Heart left ventricle (tissue), 16 donors: ENCODE results near the gene PNKP. TPM values are rescaled to one million over a fixed set of nuclear protein-coding genes. Genes with fewer than 3 reads are reported as not detected.

Source experiments
- ATAC-seq, 4 donors: fragments of 200-7000 bp; cut with Tn5 transposase; one replicate each; pipeline ENCODE4 v1.9.1; 2020 to 2022; ENCODE audit warnings: moderate library complexity in 4 of 4, mild to moderate bottlenecking in 3 of 4, moderate number of reproducible peaks in 1 of 4
- DNase-seq, 5 donors: peaks; one replicate each; pipeline ENCODE4 v3.0.0-alpha.2; 2020
- H3K27ac ChIP-seq, 12 donors: fragments of 200-600 bp; sonication (generic) in 4 of 12; one replicate each; pipeline versions ENCODE4 v1.5.0 to v1.8.0; 2016 to 2022; ENCODE audit warnings: mild to moderate bottlenecking in 2 of 12
- H3K27me3 ChIP-seq, 9 donors: fragments of 200-600 bp; sonication (generic) in 2 of 9; one replicate each; pipeline versions ENCODE4 v1.5.1 to v1.8.0; 2016 to 2022; ENCODE audit warnings: mild to moderate bottlenecking in 3 of 9
- H3K36me3 ChIP-seq, 9 donors: fragments of 200-600 bp; sonication (generic) in 2 of 9; one replicate each; pipeline versions ENCODE4 v1.5.0 to v1.8.0; 2018 to 2022; ENCODE audit warnings: mild to moderate bottlenecking in 2 of 9
- H3K4me1 ChIP-seq, 12 donors: fragments of 200-600 bp; sonication (generic) in 4 of 12; one replicate each; pipeline versions ENCODE4 v1.5.0 to v1.8.0; 2016 to 2022; ENCODE audit warnings: mild to moderate bottlenecking in 3 of 12
- H3K4me3 ChIP-seq, 12 donors: fragments of 200-600 bp; sonication (generic) in 4 of 12; one replicate each; pipeline versions ENCODE4 v1.5.0 to v1.8.0; 2017 to 2022; ENCODE audit warnings: mild to moderate bottlenecking in 9 of 12, moderate library complexity in 4 of 12
- H3K9me3 ChIP-seq, 12 donors: fragments of 200-600 bp; sonication (generic) in 4 of 12; one replicate each; pipeline versions ENCODE4 v1.5.0 to v1.8.0; 2016 to 2022; ENCODE audit warnings: mild to moderate bottlenecking in 1 of 12
- POLR2A ChIP-seq, 2 donors: fragments of 450-650 bp; IDR thresholded peaks; one replicate each; pipeline ENCODE4 v1.6.1; 2017; ENCODE audit warnings: antibody characterized with exemption in 2 of 2, mild to moderate bottlenecking in 2 of 2, moderate library complexity in 2 of 2
- WGBS, 4 donors: extraction: QIAGEN DNeasy Blood & Tissue Kit in 2 of 4; methylation state at CpG; one replicate each; pipeline versions ENCODE4 v1.1.5 to v1.1.7; 2013 to 2018; 5-methylcytosine and 5-hydroxymethylcytosine counted together
- intact Hi-C, 10 donors: fragments of 100-400 bp; cut with DNase I; formaldehyde crosslinking; loops; one replicate each; pipeline versions ENCODE4 v1.11.1 to v1.14.2; 2022
- polyA plus RNA-seq, 2 donors: library from polyadenylated mRNA; stranded (reverse); fragments of 200-250 nt; gene quantifications; one replicate each; pipeline ENCODE4 v1.2.3, GENCODE V29; 2013
- total RNA-seq, 9 donors: library from RNA; depleted of rRNA in 2 of 9; stranded (reverse); fragments of >200 nt in 2 of 9; fragmentation: NEBNext Ultra II Directional in 3 of 9; extraction: Animal tissue kit (Norgen Biotek cat#: 25700) in 3 of 9; gene quantifications; one replicate each; pipeline versions ENCODE4 v1.1.0 to v1.2.4, GENCODE V29; 2016 to 2023
- TF ChIP-seq, protein P1 (sequence below), 12 donors: fragments of 200-600 bp; sonication (generic) in 4 of 12; IDR thresholded peaks; one replicate each; pipeline versions ENCODE4 v1.5.0 to v1.8.0; 2018 to 2022; ENCODE audit warnings: antibody characterized with exemption in 12 of 12, mild to moderate bottlenecking in 5 of 12
- donor health status: ischemic (EF 13 %, LVEDD 7.1; RV severe dilation, severe dysfunction).
- donor health status: healthy with polysubstance abuse.
- donor health status: DM: no; HTN: yes; CAD: no.
- donor health status: DM: no; HTN: no; CAD: no.
- donor health status: ischemic (EF 25% LVEDD 6.9; RV normal size, moderate dysfunction).
- donor health status: ischemic (EF 25% LVEDD 5.7; RV mildly dilated, moderate dysfunction).
- donor health status: healthy.
- donor health status: DM: yes; HTN: yes; CAD: no.
- donor health status: ischemic (EF 35%, LVEDD 5.7; RV mildly dilated, moderate dysfunction).
- donor health status: nonischemic (EF 11% LVEDD 7.7; RV severe dilation, severe dysfunction).
- donor health status: DM: yes; HTN: yes; CAD: no.
- donor health status: PGD.
- donor health status: ischemic (EF 29% LVEDD 5.4; RV normal size, mild dysfunction).
- donor health status: nonischemic (EF 23%, LVEDD 6.1; RV moderate dilation, normal function).

The PNKP gene
- total and polyA plus RNA-seq, 11 donors, result 26.6 to 57.0 (median 36.8) TPM

DNA sequence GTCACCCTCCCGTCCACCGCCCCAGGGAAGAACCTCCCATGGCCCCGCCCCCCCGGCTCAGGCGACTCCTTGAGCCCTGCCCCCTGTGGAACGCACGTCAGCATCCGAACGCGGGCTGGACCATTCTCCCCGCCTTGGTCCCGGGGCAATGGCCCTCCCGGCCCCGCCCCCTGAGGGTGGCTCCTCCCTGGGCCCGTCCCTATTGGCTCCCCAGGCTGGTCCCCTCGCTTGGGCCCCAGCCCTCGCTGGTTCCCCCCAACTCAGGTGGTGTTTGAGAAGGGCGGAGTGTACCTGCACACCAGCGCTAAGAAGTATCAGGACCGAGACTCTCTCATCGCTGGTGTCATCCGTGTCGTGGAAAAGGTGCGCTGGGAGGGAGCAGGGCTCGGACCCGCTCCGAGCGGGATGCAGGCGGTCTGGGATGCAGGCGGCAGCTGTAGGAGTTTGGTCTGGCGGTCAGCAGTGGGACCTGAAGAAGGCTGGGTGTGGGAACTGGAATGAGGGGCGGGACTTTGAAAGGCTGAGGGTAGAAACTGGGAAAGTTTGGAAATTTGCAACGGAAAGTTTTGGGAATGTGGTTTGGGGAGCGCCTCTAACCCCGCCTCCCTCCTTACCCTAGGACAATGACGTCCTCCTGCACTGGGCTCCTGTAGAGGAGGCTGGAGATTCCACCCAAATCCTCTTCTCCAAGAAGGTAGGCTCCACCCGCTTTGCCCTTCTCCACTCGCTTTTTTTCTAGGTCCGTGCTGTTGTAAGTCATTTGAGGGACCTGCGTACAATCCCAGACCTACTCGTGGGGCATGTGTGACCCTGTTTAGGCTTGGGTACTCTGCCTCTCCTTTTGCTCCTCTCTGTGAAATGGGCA is 10.7 kb upstream of the PNKP start:
- 9 to 14% (median 10%) methylated on average over 27 to 41 of the region's 41 CpGs for WGBS, 4 donors
- H3K9me3 ChIP-seq, result no peaks in the 10 kb centered on the region
- H3K4me1 ChIP-seq, result peaks cover 0 to 28% (median 19%) of the 10 kb centered on the region in 12 donors
- no peaks in the 10 kb centered on the region for H3K27me3 ChIP-seq
- TF ChIP-seq POLR2A (IDR thresholded peaks at IDR 0.05), result no peak
- TF ChIP-seq, protein P1, sequence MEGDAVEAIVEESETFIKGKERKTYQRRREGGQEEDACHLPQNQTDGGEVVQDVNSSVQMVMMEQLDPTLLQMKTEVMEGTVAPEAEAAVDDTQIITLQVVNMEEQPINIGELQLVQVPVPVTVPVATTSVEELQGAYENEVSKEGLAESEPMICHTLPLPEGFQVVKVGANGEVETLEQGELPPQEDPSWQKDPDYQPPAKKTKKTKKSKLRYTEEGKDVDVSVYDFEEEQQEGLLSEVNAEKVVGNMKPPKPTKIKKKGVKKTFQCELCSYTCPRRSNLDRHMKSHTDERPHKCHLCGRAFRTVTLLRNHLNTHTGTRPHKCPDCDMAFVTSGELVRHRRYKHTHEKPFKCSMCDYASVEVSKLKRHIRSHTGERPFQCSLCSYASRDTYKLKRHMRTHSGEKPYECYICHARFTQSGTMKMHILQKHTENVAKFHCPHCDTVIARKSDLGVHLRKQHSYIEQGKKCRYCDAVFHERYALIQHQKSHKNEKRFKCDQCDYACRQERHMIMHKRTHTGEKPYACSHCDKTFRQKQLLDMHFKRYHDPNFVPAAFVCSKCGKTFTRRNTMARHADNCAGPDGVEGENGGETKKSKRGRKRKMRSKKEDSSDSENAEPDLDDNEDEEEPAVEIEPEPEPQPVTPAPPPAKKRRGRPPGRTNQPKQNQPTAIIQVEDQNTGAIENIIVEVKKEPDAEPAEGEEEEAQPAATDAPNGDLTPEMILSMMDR (IDR thresholded peaks at IDR 0.05), result no peak
- intact Hi-C loops, result loop anchor here in 6 of 10 donors (1.0 to 5.0 kb wide), 10 partner anchors 49 to 425 kb away; partner anchors contain the start of genes AP2A1 (in 3 of the 6), FUZ (in 3 of the 6), ADM5 (in 1 of the 6) and ALDH16A1 (in 1 of the 6)
- peak overlapping the region; percentile 52 to 98 (median 83) for H3K4me3 ChIP-seq
- peaks cover 2 to 52% (median 45%) of the 10 kb centered on the region in 9 donors for H3K36me3 ChIP-seq
- DNase-seq, result peak; percentile 98 to 99 (median 99)
- peak; percentile 63 to 80 (median 77) for ATAC-seq
- H3K27ac ChIP-seq, result peak overlapping the region; percentile 96 to 100 (median 98)

DNA sequence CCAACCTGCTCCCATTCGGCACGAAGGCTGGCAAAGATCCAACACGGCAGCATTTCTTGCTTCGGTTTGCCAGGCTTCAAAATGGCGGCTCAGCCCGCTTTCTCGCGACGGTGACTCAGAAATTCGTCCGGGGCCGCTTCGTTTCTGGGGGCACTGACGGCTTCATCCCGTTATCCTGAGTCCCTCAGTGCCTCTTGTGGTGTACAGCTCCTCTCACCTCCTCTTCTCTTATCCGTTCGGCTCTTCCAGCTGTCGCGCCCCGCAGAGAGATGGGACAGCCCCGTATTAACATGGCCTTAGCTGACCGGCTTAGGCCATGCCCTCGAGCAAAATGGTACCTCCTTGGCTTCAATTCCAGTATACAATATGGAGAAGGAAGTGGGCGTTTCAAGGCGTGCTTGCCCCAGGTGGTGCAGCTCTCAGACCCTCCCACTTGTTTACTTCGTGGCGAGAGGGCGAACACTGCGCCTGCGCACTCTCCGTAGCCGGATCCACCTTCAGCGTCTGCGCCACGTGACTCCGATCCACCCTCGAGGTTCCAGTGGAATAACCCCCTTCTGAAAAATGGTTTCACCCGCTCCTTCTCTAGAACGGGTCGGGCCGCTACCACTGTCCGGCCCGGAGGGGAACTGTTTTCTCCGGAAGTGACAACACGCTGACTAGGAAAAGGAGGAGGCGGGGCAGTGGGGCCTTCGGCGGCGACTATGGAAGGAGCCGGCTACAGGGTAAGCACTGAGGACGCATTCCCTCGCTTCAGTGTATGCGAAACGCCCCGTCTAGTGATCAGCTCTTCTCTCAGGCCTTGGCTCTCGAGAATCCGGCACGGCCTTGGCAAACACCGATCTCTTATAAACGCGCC is 9.9 kb upstream of the PNKP start, which contains the start of the genes AKT1S1 and TBC1D17:
Gene AKT1S1, minus strand, starts transcription at position 336 of the 859 bp plus-strand sequence. CDS start 4,060 bp downstream, outside the sequence.
Gene TBC1D17, plus strand, starts transcription at position 683 of the 859 bp plus-strand sequence. Its CDS starts 22 bp downstream, at position 705.
- Histone ChIP-seq H3K4me3 (peak within 1 kb of the TSS; percentile 72 to 99 (median 87)), H3K27me3 (no peaks in the 10 kb centered on the region), H3K4me1 (peaks cover 0 to 30% (median 19%) of the 10 kb centered on the region in 12 donors), H3K27ac (peak within 1 kb of the TSS; percentile 96 to 100 (median 98)), H3K36me3 (peaks cover 2 to 45% (median 38%) of the 10 kb centered on the region in 9 donors), H3K9me3 (no peaks in the 10 kb centered on the region)
- 0 to 1% (median 0%) methylated on average over 45 to 61 of the region's 61 CpGs for WGBS, 4 donors
- intact Hi-C loops, result loop anchor here in 6 of 10 donors (1.0 to 5.0 kb wide), 10 partner anchors 50 to 424 kb away; partner anchors contain the start of genes AP2A1 (in 3 of the 6), FUZ (in 3 of the 6), ADM5 (in 1 of the 6) and ALDH16A1 (in 1 of the 6)
- ATAC-seq (peak; percentile 84 to 90 (median 87)), DNase-seq (peak; percentile 99 to 100 (median 99))
- TF ChIP-seq POLR2A (IDR thresholded peaks at IDR 0.05), result peak; percentile 58 to 70
- TF ChIP-seq, protein P1 (IDR thresholded peaks at IDR 0.05), result no peak

DNA sequence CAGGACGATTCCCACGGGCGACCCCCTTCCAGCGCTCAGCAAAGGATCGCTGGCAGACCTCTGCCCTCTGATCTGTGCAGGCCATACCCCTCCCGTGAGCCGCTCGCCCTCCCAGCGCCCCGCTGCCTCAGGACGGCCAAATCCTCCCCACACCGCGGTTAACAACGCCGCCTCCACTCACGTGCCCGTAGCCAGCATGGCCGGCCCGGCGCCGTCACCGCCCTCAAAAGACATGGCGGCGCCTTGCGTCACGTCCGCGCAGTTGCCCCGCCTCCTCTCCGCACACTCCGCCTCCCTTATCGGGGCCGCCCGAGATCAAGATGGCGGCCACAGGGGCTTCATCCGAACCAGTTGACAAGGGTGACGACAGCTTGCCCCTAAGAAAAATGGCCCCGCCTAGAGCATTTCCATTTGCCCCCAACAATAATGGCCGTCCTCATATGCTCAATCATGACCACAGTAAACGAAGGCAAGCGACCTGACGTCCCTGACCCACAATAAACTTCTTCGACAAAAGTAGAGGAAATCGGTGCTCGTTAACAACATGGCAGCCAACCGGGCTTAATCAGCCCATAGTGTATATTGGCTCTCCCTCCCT is 9.1 kb upstream of the PNKP start:
- TF ChIP-seq POLR2A (IDR thresholded peaks at IDR 0.05), result peak in 1 of 2 donors; percentile 54
- TF ChIP-seq, protein P1 (IDR thresholded peaks at IDR 0.05), result no peak
- peak overlapping the region; percentile 96 to 100 (median 98) for H3K27ac ChIP-seq
- H3K36me3 ChIP-seq, result peaks cover 2 to 44% (median 31%) of the 10 kb centered on the region in 9 donors
- no peaks in the 10 kb centered on the region for H3K9me3 ChIP-seq
- peak; percentile 98 to 99 (median 98) for DNase-seq
- H3K4me3 ChIP-seq, result peak overlapping the region; percentile 72 to 99 (median 87)
- intact Hi-C loops, result loop anchor here in 6 of 10 donors (1.0 to 5.0 kb wide), 10 partner anchors 51 to 424 kb away; partner anchors contain the start of genes AP2A1 (in 3 of the 6), FUZ (in 3 of the 6), ADM5 (in 1 of the 6) and ALDH16A1 (in 1 of the 6)
- peaks cover 0 to 31% (median 19%) of the 10 kb centered on the region in 12 donors for H3K4me1 ChIP-seq
- 0 to 1% (median 0%) methylated on average over 21 to 46 of the region's 46 CpGs for whole genome bisulfite sequencing, 4 donors
- H3K27me3 ChIP-seq, result no peaks in the 10 kb centered on the region
- peak; percentile 79 to 84 (median 80) for ATAC-seq
